ENCODE data around the gene TMEM132C.

Gene TMEM132C

GRCh38 chr12:128729628-128730121 is 462.7 kb downstream of the TMEM132C start:
- DNase-seq = no peak

- no peak for DNase-seq
Observed at GRCh38 chr12:128734371-128734770, 467.4 kb downstream of the TMEM132C start.

DNA sequence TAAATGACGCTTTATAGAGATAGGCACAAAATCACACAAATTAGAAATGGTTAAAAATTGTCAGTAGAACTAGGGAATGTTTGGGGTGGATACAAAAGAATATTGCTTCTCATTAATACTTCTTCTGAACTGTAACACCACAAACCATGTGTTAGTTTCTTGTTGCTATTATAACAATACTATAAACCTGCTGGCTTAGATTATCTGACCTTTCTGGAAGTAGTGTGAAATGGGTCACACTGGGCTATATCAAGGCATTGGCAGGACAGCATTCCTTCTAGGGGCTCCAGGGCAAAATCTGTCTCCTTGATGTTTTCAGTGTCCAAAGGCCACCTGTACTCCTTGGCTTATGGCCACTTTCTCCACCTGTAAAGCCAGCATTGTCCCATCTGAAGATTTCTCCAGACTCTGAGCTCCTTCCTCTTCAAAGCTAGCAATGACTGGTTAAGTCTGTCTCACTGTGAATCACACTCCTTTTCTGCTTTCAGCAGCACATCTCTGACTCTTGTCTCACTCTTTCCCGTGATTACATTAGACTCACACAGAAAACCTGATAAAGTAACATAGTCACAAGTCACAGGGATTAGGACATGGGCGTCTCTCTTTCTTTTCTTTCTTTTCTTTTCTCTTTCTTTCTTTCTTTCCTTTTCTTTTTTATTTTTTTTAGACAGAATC is 470.5 kb downstream of the TMEM132C start:
- DNase-seq = no peak

DNA sequence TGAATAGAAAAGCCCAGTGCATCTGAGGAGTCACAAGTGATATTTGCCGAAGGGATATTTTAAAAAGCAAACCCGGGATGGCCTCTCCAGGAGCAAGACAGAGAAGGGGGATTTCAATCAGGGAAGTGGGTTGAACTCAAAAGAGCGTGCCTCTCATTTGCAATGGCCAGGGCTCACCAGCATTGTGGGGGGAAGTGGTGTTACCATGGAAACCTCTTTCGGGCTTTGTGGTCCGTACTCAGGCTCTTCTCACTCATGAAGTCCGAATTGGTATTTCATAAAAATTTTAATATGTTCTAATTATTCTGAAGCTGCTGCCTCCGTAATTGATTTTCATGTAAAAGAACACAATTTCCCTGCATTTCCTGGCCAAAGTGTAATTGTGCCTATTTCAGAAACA is 476.9 kb downstream of the TMEM132C start:
- no peak for DNase-seq

DNA sequence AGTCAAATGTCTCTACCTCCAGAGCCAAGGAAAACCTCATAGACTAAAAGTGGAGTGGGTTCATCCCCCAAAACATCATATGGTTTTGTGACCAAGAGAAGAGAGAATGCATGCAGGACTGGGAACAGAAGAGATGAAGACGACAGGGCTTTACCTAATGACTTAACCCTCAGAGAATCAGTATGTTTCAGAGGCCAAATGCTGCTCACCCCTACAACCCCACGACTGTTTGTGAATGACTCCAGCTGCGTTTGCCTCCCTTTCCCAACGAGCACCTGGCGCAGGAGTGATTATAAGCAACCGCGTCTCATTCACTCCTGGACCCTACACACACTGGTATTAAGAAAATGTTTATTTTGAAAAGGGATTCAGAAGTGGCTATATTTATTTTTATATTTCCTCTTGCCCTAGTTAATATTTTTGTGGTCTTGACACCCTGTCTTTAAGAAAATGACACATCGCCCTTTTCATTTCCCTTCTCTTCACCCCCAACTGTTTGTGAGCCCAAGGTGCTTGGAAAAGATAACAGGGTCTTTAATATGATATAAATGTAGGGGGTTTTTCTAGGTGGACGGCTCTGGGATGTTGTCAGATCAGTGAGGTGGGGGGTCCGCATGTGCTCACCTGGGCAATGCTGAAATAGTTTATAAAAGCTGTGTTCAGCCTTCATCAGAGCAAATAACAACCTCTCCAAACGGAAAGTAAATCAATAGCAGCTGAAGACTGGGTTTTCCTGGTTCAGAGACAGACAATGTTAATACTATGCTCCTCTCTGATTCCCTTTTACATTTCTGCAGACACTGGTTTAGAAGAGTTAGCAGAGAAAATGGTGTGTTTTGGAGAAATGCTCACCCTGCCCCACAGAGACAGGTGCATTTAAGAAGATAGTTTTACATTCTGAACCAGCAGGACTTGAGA is 479.1 kb downstream of the TMEM132C start:
- DNase-seq = no peak

GRCh38 chr12:128747441-128747840 is 480.5 kb downstream of the TMEM132C start:
- no peak for DNase-seq

DNA sequence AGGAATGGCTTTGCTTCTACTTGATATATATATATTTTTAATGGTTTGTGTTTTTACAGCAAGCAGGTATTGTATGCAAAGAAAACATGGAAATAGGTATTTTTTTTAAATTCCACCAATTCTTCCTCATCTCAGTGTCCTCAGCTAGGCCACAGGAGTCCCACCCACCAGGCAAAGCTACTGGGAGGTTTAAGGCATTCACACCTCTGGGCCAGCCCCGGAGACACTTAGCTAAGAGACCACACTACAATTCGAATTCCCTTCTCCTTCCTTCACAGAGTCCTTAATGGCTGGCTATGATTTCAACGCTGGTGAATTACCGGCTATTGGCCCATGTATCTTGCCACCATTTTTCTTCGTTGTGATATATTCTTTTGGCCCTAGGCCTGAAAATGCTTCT is 485.4 kb downstream of the TMEM132C start:
- DNase-seq = no peak

DNA sequence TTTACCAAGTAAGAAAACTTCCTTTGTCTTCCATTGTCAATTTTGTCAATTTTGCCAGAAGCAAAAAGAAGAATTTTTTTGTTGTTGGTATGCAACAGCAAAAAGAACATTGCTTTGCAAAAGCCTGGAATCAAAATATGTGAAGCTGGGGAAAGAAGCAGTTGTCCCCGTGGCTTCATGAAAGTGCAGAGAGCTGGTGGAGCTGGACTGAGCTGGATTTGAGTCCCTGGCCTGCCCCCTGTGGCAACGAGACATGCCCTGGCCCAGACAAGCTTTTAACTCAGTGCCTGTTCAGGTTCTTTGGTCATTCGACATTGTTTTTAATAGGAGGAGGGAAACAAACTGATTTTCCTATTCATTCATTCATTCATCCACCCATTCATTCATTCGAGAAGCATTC is 486.5 kb downstream of the TMEM132C start:
- DNase-seq = peak; percentile 24 to 47

- DNase-seq = no peak
Observed at GRCh38 chr12:128754275-128754674, 487.3 kb downstream of the TMEM132C start.

DNA sequence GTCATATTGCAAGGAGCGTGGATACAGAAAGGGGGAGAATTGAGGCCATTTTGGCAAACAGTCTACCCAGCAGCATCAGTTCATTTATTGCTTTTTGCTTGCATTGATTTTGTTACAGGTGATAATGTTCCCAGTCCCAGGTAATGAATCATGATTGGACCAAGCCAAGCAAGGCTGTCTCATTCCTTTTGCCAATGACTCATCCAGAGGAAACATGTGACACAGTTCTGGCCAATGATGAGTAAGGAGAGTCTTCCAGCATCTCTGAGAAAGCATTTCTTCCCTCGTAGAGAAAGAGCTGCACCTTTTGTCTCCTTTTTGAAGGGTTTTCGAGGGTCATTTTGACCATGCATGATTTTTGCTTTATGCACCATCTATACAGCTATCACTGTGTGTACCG is 488.6 kb downstream of the TMEM132C start:
- no peak for DNase-seq
